ENCODE results near the gene PALD1. TPM values are rescaled to one million over a fixed set of nuclear protein-coding genes. Genes with fewer than 3 reads are reported as not detected.

PALD1 gene
- total RNA-seq, 6 donors from 2014 or later: 8.9 to 25.4 (median 13.4) TPM

DNA sequence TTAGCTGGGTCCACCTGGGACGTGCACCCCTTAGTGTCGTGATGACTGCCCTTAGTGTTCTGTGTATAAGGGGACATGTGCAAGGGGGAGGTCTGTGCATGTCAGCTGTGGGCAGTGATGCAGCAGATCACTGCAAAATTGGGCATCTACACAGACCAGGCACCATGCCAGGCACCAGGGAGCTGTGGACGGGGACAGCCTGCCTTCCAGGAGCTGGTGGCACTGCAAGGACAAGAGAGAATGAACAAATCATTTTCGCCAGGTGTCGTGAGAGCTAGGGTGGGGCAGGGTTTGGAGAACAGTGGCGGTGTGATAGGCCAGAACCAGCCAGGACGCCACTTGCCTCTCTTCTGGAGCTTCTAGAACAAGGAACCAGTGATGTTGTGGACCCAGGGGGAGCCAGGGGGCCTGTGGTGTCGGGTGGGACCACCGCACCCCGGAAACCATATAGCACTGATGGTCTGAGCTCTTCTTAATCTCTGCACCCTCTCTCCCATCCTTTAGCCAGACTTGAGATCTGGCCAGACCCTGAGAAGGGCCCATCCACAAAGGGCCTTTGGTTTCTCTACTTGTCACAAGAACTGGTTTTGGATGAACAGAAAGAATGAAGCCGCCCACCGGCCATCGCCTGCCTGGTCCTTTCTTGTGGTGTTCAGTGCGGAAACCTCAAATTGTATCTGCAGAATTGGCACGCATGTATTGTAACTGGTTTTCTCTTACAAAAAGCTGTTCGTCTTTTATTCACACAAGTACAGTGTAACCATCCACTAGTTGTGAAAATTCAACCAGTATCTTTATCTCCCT is 93.3 kb downstream of the PALD1 start:
- H3K4me1 ChIP-seq: peaks cover 16 to 17% (median 16%) of the 10 kb centered on the region in 4 donors
- H3K9me3 ChIP-seq: no peaks in the 10 kb centered on the region
- no peak for ATAC-seq (ENCODE audit: low FRiP score in 2 of 2)
- H3K36me3 ChIP-seq: peaks cover 0 to 23% (median 8%) of the 10 kb centered on the region in 4 donors
- H3K27ac ChIP-seq: no peak overlapping the region
- H3K4me3 ChIP-seq: no peak overlapping the region
- DNase-seq: no peak
- WGBS, 2 donors: 80 to 87% methylated on average over 12 to 15 of the region's 16 CpGs
- TF ChIP-seq POLR2AphosphoS5 (IDR thresholded peaks at IDR 0.05) (no peak), EP300 (IDR thresholded peaks at IDR 0.05) (no peak), POLR2A (IDR thresholded peaks at IDR 0.05) (no peak)
- TF ChIP-seq, protein P1, sequence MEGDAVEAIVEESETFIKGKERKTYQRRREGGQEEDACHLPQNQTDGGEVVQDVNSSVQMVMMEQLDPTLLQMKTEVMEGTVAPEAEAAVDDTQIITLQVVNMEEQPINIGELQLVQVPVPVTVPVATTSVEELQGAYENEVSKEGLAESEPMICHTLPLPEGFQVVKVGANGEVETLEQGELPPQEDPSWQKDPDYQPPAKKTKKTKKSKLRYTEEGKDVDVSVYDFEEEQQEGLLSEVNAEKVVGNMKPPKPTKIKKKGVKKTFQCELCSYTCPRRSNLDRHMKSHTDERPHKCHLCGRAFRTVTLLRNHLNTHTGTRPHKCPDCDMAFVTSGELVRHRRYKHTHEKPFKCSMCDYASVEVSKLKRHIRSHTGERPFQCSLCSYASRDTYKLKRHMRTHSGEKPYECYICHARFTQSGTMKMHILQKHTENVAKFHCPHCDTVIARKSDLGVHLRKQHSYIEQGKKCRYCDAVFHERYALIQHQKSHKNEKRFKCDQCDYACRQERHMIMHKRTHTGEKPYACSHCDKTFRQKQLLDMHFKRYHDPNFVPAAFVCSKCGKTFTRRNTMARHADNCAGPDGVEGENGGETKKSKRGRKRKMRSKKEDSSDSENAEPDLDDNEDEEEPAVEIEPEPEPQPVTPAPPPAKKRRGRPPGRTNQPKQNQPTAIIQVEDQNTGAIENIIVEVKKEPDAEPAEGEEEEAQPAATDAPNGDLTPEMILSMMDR (IDR thresholded peaks at IDR 0.05): no peak
- H3K27me3 ChIP-seq: no peaks in the 10 kb centered on the region

DNA sequence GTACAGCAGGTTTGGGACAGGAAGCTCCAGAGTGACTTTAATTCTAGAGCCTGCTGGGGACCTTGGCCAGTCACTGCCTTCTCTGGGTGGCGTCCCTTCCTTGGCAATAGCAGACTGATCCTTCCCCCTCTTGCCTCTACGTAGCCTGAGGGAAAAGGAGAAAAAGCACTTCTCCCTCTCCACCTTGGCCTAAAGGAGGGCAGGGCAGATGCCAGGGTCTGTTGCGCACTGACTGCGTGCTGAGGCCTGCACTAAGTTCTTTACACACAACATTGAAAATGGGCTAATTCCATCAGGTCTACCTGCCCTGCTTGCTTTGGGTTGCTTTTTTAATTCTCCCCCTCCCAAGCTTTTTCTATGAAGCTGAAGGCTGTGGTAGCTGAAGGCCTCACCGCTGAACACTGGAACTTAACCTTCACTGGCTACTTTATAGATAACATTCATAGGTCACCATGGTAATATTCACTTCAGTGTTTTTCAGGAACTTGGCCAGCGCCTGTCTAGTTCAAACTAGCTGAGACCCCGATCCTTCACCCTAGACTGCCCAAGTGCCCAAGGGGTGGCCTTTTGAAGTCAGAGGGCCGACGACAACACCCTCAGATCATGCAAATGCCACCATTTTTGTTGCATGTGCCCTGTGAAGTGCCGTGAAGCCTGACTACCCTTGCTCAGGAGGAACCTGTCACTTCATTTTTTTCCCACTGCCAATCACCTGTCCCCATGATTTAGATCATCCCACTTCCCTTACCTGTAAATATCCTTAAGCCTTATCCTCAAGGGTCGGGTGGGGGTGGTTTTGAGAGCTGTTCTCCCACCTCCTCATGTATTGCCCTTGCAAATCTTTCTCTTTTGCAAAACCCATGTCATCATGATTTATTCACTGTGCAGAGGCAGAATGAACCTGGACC is 95.3 kb downstream of the PALD1 start:
- no peak for ATAC-seq (ENCODE audit: low FRiP score in 2 of 2)
- Histone ChIP-seq H3K4me1 (peaks cover 16 to 25% (median 21%) of the 10 kb centered on the region in 4 donors), H3K9me3 (no peaks in the 10 kb centered on the region), H3K36me3 (peaks cover 0 to 10% (median 0%) of the 10 kb centered on the region in 4 donors), H3K27ac (no peak overlapping the region), H3K4me3 (no peak overlapping the region), H3K27me3 (no peaks in the 10 kb centered on the region)
- TF ChIP-seq EP300 (IDR thresholded peaks at IDR 0.05) (no peak), POLR2AphosphoS5 (IDR thresholded peaks at IDR 0.05) (no peak), POLR2A (IDR thresholded peaks at IDR 0.05) (no peak)
- DNase-seq: no peak
- WGBS, 2 donors: 86 to 87% methylated on average over 11 of the region's 11 CpGs

DNA sequence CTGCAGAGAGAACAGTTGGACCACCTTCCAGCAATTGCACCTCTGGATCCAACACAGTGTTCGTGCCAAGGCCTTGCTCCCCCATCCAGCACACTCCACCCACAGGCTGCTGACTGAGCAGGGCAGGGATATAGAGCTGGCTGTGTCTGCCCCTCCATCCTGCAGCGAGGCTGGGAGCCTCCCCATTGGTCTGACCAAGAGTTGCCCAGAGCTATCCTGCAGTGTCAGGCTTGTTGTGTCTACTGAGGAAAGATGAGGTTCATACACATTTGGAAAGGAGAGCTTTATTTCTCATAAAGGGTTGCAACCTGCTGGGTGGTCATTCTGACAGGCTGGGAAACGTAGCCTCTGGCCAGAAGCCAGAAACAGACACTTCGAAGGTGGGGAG is 96.9 kb downstream of the PALD1 start:
- peak in 1 of 2 donors; percentile 8 for ATAC-seq (ENCODE audit: low FRiP score in 2 of 2)

DNA sequence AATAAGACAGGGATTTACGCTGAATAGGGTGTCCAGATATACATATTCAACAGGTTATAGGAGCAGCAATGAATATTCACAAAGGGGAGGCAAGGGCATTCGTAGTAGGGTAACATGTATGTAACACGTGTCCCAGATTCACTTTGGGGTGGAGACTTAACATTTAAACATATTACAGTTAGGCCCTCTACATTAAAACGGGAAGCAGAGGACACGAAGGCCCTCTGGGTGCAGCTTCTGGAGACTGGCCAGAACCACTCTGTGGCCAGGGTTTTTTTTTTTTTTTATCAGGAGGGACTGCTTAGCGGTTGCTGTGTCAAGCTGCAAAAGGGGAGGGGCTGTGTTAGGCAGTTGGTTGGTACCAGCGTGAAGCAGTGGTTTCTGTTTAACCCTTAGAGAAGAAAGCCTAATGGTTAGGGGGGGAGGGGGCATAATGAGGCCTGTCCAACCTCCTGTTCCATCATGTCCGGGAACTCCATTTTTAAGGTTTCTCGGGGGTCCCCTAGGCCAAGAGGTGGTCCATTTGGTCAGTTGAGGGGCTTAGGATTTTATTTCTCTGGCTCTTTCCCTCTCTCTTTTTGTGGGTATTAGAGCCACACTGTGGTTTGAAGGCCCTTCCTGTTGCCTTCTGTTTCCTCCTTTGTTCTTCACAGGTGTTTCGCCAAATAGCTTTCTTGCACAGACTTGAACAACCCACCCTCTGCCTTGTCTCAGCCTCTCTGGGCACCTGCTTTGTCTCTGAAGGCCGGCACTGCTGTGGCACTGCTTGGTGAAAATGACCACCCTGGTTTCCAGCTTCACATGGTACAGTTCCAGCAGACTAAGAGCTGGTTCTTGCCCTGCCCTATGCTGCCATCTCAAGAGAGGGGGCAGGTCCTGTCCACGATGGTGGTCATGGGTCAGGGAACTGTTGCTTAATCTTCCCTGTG is 97.6 kb downstream of the PALD1 start:
- H3K27me3 ChIP-seq: no peaks in the 10 kb centered on the region
- 30 to 36% methylated on average over 12 of the region's 12 CpGs for WGBS, 2 donors
- H3K9me3 ChIP-seq: no peaks in the 10 kb centered on the region
- ATAC-seq (ENCODE audit: low FRiP score in 2 of 2) (peak; percentile 84 to 86), DNase-seq (peak in 1 of 2 donors; percentile 80)
- no peak overlapping the region for H3K4me3 ChIP-seq
- peaks cover 0 to 2% (median 0%) of the 10 kb centered on the region in 4 donors for H3K36me3 ChIP-seq
- peaks cover 16 to 31% (median 21%) of the 10 kb centered on the region in 4 donors for H3K4me1 ChIP-seq
- no peak for TF ChIP-seq POLR2A (IDR thresholded peaks at IDR 0.05)
- TF ChIP-seq, protein P1 (IDR thresholded peaks at IDR 0.05): no peak
- no peak for TF ChIP-seq POLR2AphosphoS5 (IDR thresholded peaks at IDR 0.05)
- no peak for TF ChIP-seq EP300 (IDR thresholded peaks at IDR 0.05)
- peak overlapping the region in 3 of 4 donors; percentile 35 to 59 (median 42) for H3K27ac ChIP-seq

More for the DNA sequence above, 96.9 kb downstream of the PALD1 start:
- Histone ChIP-seq H3K9me3 (no peaks in the 10 kb centered on the region), H3K27me3 (no peaks in the 10 kb centered on the region), H3K4me3 (no peak overlapping the region), H3K27ac (peak overlapping the region in 2 of 4 donors; percentile 18 to 59), H3K4me1 (peaks cover 16 to 31% (median 21%) of the 10 kb centered on the region in 4 donors), H3K36me3 (peaks cover 0 to 5% (median 0%) of the 10 kb centered on the region in 4 donors)
- no peak for DNase-seq
- WGBS, 2 donors: 23 to 34% methylated on average over 3 to 4 of the region's 4 CpGs
- TF ChIP-seq POLR2AphosphoS5 (IDR thresholded peaks at IDR 0.05): peak in 1 of 2 donors; percentile 34
- TF ChIP-seq, protein P1 (IDR thresholded peaks at IDR 0.05): no peak

Measured in upper lobe of left lung (tissue), 6 donors.